ENCODE data around the gene TLE1. TPM values are rescaled to one million over a fixed set of nuclear protein-coding genes. Genes with fewer than 3 reads are reported as not detected.

The TLE1 gene
- total RNA-seq, 1 experiment from 2014 or later = 46.2 TPM

DNA sequence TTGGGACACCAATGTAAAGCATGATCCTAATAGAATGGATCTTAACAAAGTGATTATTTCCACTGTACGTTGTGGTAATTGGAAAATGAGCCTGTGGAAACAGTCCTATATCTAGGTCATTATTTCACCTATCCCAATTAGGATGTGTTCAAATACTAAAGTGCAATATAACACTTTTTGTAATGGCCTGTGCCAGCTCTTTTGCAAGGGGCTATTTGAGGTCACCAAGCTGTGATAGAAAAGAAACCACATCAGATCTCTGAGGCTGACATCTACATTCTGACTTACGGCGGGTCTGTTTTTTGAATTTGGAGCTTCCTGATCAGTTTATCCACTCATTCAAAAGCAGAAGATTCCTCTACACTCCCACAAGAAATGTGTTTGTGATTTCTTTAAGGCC is 150.0 kb downstream of the TLE1 start:
- Mint-ChIP-seq H3K27me3 (ENCODE audit: unreplicated experiment) (no peaks in the 10 kb centered on the region), H3K4me1 (ENCODE audit: low read depth, unreplicated experiment) (no peaks in the 10 kb centered on the region), H3K36me3 (ENCODE audit: insufficient read depth, unreplicated experiment) (no peaks in the 10 kb centered on the region), H3K27ac (ENCODE audit: unreplicated experiment) (no peak overlapping the region), H3K9me3 (ENCODE audit: low read depth, unreplicated experiment) (no peaks in the 10 kb centered on the region), H3K4me3 (ENCODE audit: low read depth, unreplicated experiment) (no peak overlapping the region)
- DNase-seq = no peak
- CTCF ChIA-PET = no interaction called here
- no TSS peak for BruUV-seq (replicated peaks)
- intact Hi-C loops (cut with micrococcal nuclease; ENCODE audit: unreplicated experiment) = no loop called here
- TF ChIP-seq, protein P1, sequence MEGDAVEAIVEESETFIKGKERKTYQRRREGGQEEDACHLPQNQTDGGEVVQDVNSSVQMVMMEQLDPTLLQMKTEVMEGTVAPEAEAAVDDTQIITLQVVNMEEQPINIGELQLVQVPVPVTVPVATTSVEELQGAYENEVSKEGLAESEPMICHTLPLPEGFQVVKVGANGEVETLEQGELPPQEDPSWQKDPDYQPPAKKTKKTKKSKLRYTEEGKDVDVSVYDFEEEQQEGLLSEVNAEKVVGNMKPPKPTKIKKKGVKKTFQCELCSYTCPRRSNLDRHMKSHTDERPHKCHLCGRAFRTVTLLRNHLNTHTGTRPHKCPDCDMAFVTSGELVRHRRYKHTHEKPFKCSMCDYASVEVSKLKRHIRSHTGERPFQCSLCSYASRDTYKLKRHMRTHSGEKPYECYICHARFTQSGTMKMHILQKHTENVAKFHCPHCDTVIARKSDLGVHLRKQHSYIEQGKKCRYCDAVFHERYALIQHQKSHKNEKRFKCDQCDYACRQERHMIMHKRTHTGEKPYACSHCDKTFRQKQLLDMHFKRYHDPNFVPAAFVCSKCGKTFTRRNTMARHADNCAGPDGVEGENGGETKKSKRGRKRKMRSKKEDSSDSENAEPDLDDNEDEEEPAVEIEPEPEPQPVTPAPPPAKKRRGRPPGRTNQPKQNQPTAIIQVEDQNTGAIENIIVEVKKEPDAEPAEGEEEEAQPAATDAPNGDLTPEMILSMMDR (IDR thresholded peaks at IDR 0.05; ENCODE audit: unreplicated experiment) = no peak

DNA sequence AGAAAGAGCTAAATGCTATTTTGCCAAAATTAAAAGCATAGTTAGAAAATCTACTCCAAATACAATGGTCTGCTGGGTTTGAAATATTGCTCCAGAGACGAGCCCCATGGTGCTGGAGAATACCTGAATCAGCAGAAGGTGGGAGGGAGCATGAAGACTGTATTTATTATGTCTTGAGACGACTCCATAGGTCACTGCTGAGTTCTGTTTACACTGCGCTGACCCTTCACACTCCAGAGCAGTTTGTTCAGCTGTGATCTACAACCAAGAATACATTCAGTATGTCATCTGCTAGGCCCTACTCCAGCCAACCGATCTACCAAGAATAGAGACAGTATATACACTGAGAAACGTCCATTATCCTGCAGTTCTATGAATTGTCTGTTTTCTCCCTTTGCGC is 150.5 kb downstream of the TLE1 start:
- no peak for DNase-seq
- no peaks in the 10 kb centered on the region for H3K9me3 Mint-ChIP-seq (ENCODE audit: low read depth, unreplicated experiment)
- TF ChIP-seq, protein P1 (IDR thresholded peaks at IDR 0.05; ENCODE audit: unreplicated experiment) = no peak
- no peaks in the 10 kb centered on the region for H3K36me3 Mint-ChIP-seq (ENCODE audit: insufficient read depth, unreplicated experiment)
- CTCF ChIA-PET = no interaction called here
- H3K4me1 Mint-ChIP-seq (ENCODE audit: low read depth, unreplicated experiment) = no peaks in the 10 kb centered on the region
- intact Hi-C loops (cut with micrococcal nuclease; ENCODE audit: unreplicated experiment) = no loop called here
- no peaks in the 10 kb centered on the region for H3K27me3 Mint-ChIP-seq (ENCODE audit: unreplicated experiment)
- H3K4me3 Mint-ChIP-seq (ENCODE audit: low read depth, unreplicated experiment) = no peak overlapping the region
- BruUV-seq (replicated peaks) = no TSS peak
- no peak overlapping the region for H3K27ac Mint-ChIP-seq (ENCODE audit: unreplicated experiment)

DNA sequence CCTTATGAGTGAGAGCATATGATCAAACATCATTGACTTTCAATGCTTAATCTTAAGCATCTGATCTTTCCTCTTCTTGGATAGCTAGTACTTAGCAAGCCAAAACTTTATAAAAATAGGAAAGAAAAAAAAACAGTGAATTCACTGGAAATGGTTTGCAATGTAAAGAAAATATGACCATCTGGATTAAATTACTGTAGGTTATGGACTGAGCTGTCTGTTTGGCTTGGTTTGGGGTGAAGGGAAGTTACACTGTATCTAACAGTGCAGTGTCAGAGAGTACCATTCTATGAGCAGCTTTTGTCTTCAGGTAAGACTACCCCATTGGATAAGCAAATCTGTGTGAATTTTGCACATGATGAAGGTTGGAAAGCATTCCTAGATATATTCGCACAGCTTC is 151.4 kb downstream of the TLE1 start:
- no peaks in the 10 kb centered on the region for H3K4me1 Mint-ChIP-seq (ENCODE audit: low read depth, unreplicated experiment)
- TF ChIP-seq, protein P1 (IDR thresholded peaks at IDR 0.05; ENCODE audit: unreplicated experiment) = no peak
- BruUV-seq (replicated peaks) = no TSS peak
- H3K27me3 Mint-ChIP-seq (ENCODE audit: unreplicated experiment) = no peaks in the 10 kb centered on the region
- no peak overlapping the region for H3K27ac Mint-ChIP-seq (ENCODE audit: unreplicated experiment)
- no peaks in the 10 kb centered on the region for H3K36me3 Mint-ChIP-seq (ENCODE audit: insufficient read depth, unreplicated experiment)
- no peak for DNase-seq
- no peak overlapping the region for H3K4me3 Mint-ChIP-seq (ENCODE audit: low read depth, unreplicated experiment)
- no peaks in the 10 kb centered on the region for H3K9me3 Mint-ChIP-seq (ENCODE audit: low read depth, unreplicated experiment)
- CTCF ChIA-PET = interaction anchor here (0.5 to 0.7 kb wide), 4 partner anchors 610 to 1953 kb away, joined by 3 to 10 read pairs (median 4); no protein-coding TSS in a partner anchor
- intact Hi-C loops (cut with micrococcal nuclease; ENCODE audit: unreplicated experiment) = no loop called here

DNA sequence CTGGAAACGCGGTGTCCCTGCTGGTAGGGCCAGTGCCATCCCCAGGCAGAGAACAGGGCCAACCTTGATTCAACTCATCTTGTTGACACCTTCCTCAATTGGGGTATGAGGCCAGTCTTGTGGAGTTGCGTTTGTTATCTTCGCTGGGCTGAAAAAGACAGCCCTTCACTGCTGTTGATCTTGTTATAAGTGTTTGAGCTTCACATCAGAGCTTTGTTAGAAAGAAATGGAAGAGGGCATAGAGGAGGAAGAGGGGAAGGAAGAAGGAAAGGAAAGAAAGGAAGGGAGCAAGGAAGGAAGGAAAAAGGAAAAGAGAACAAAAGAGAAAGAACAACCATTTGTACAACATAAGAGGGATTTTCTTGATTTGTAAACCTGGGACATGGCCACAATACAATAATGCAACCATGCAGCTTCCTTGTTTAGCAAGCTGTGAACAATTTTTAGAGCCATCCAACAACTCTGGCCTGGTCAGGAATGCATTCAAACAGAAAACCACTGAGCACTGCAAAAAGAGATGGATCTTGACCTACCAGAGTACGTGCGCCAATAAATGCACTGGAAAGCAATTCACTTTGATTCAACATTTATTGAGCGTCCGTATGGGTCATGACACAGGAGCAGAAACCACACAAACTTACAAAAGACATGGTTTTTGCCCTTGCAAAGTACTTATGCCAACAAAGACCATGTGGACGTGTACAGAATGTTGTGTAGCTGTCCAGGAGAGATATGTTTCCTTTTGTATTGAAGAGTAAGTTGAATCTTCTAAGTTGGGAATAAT is 152.9 kb downstream of the TLE1 start:
- DNase-seq = no peak
- CTCF ChIA-PET = no interaction called here
- Mint-ChIP-seq H3K36me3 (ENCODE audit: insufficient read depth, unreplicated experiment) (no peaks in the 10 kb centered on the region), H3K4me3 (ENCODE audit: low read depth, unreplicated experiment) (no peak overlapping the region), H3K9me3 (ENCODE audit: low read depth, unreplicated experiment) (no peaks in the 10 kb centered on the region), H3K4me1 (ENCODE audit: low read depth, unreplicated experiment) (no peaks in the 10 kb centered on the region), H3K27me3 (ENCODE audit: unreplicated experiment) (no peaks in the 10 kb centered on the region), H3K27ac (ENCODE audit: unreplicated experiment) (no peak overlapping the region)
- BruUV-seq (replicated peaks) = no TSS peak
- TF ChIP-seq, protein P1 (IDR thresholded peaks at IDR 0.05; ENCODE audit: unreplicated experiment) = no peak
- intact Hi-C loops (cut with micrococcal nuclease; ENCODE audit: unreplicated experiment) = no loop called here

Data from Calu3 (cell line).